Measurements from ENCODE around the gene XPC.

Gene XPC

DNA sequence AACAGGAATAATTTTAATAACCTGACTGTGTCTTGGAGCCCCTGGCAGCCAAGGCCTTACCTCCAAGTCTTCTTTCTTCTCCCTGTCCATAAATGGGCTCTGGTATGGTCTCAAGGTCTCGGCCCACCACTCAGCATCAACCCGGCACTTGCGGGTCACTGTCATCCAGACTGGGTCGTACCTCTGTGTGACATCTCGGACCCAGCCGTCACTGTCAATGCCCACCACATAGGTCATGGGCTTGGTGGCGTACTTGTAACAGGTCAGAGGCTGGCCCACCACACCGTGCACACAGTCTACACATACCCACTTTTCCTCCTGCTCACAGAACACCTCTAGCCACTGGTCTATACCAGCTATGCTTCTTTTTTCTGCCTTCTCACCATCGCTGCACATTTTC lies 20.4 kb downstream of the XPC start:
- no peak for TF ChIP-seq CTCF (conservative IDR thresholded peaks at IDR 0.05; ENCODE audit: low read depth)
- CTCF ChIA-PET, result no interaction called here

GRCh38 chr3:14156843-14157561 lies 21.4 kb downstream of the XPC start:
- peak; percentile 49 for DNase-seq (ENCODE audit: low spot score)
- POLR2A ChIA-PET (ENCODE audit: low non-redundant PET), result interaction anchor here (0.8 to 1.1 kb wide), 2 partner anchors 225 to 512 kb away, joined by 3 to 11 read pairs; no protein-coding TSS in a partner anchor

More for the DNA sequence above, 20.4 kb downstream of the XPC start:
- POLR2A ChIA-PET (ENCODE audit: low non-redundant PET), result interaction anchor here (0.8 kb wide), 1 partner anchor 226 kb away, joined by 3 read pairs; no protein-coding TSS in a partner anchor
- DNase-seq (ENCODE audit: low spot score), result no peak
- H3K27ac ChIP-seq, result peak overlapping the region; percentile 58

GRCh38 chr3:14156201-14156600 lies 22.2 kb downstream of the XPC start:
- DNase-seq (ENCODE audit: low spot score), result no peak
- ChIA-PET POLR2A (ENCODE audit: low non-redundant PET) (interaction anchor here (1.1 kb wide), 1 partner anchor 512 kb away, joined by 11 read pairs; no protein-coding TSS in a partner anchor), CTCF (no interaction called here)
- H3K27ac ChIP-seq, result peak overlapping the region; percentile 75
- no peak for TF ChIP-seq CTCF (conservative IDR thresholded peaks at IDR 0.05; ENCODE audit: low read depth)

More at GRCh38 chr3:14156843-14157561, 21.4 kb downstream of the XPC start:
- TF ChIP-seq CTCF (conservative IDR thresholded peaks at IDR 0.05; ENCODE audit: low read depth), result no peak
- peak overlapping the region; percentile 75 for H3K27ac ChIP-seq
- CTCF ChIA-PET, result no interaction called here

GRCh38 chr3:14154895-14155440 lies 23.4 kb downstream of the XPC start:
- CTCF ChIA-PET, result no interaction called here
- POLR2A ChIA-PET (ENCODE audit: low non-redundant PET), result no interaction called here
- no peak for DNase-seq (ENCODE audit: low spot score)
- no peak overlapping the region for H3K27ac ChIP-seq
- no peak for TF ChIP-seq CTCF (conservative IDR thresholded peaks at IDR 0.05; ENCODE audit: low read depth)

DNA sequence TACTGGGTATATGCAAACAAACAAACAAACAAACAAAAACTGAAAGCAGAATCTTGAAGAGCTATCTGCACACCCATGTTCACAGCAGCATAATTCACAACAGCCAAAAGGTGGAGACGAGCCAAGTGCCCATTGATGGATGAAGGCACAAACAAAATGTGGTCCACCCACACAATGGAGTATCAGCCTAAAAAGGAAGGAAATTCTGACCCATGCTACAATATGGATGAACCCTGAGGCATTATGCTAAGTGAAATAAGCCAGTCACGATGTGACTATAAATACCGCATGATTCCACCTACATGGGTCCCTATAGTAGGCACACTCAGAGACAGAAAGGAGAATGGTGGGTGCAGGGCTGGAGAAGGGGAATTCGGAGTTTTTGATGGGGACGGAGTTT lies 24.1 kb downstream of the XPC start:
- no peak for DNase-seq (ENCODE audit: low spot score)
- POLR2A ChIA-PET (ENCODE audit: low non-redundant PET), result no interaction called here
- TF ChIP-seq CTCF (conservative IDR thresholded peaks at IDR 0.05; ENCODE audit: low read depth), result no peak
- no peak overlapping the region for H3K27ac ChIP-seq
- CTCF ChIA-PET, result no interaction called here

- no peak overlapping the region for H3K27ac ChIP-seq
- DNase-seq (ENCODE audit: low spot score), result no peak
- no peak for TF ChIP-seq CTCF (conservative IDR thresholded peaks at IDR 0.05; ENCODE audit: low read depth)
- CTCF ChIA-PET, result no interaction called here
- POLR2A ChIA-PET (ENCODE audit: low non-redundant PET), result no interaction called here
Measured at GRCh38 chr3:14153663-14154062, 24.7 kb downstream of the XPC start.
